GM04504 (cell line): ENCODE data around the gene NFIB.

Experiments
- DNase-seq: peaks from one replicate; pipeline ENCODE4 v3.0.0-alpha.2; 2012; ENCODE audit warnings: low read depth

The NFIB gene

GRCh38 chr9:14313951-14314423 is at the start of gene NFIB:
Gene NFIB, minus strand, starts transcription at chr9:14314141. Its CDS starts 630 bp downstream, at chr9:14313511.
- no peak for DNase-seq

- DNase-seq = no peak
Observed at GRCh38 chr9:14362175-14362574, 48.2 kb upstream of the NFIB start.

GRCh38 chr9:14361074-14361473 is 47.1 kb upstream of the NFIB start:
- DNase-seq = no peak

- DNase-seq = no peak
Observed at GRCh38 chr9:14358523-14358922, 44.6 kb upstream of the NFIB start.

- DNase-seq = no peak
Observed at GRCh38 chr9:14356351-14357265, 42.7 kb upstream of the NFIB start.

GRCh38 chr9:14354201-14354600 is 40.3 kb upstream of the NFIB start:
- no peak for DNase-seq

GRCh38 chr9:14353222-14354056 is 39.5 kb upstream of the NFIB start:
- DNase-seq = peak; percentile 24

GRCh38 chr9:14352503-14352902 is 38.6 kb upstream of the NFIB start:
- no peak for DNase-seq

- no peak for DNase-seq
Observed at GRCh38 chr9:14351221-14351836, 37.4 kb upstream of the NFIB start.

GRCh38 chr9:14350754-14351153 is 36.8 kb upstream of the NFIB start:
- DNase-seq = no peak

GRCh38 chr9:14350349-14350728 is 36.4 kb upstream of the NFIB start:
- DNase-seq = no peak

GRCh38 chr9:14349447-14350348 is 35.8 kb upstream of the NFIB start:
- no peak for DNase-seq

- DNase-seq = no peak
Observed at GRCh38 chr9:14349146-14349446, 35.2 kb upstream of the NFIB start.

- DNase-seq = no peak
Observed at GRCh38 chr9:14348373-14349145, 34.6 kb upstream of the NFIB start.

GRCh38 chr9:14348123-14348372 is 34.1 kb upstream of the NFIB start:
- no peak for DNase-seq

- DNase-seq = no peak
Observed at GRCh38 chr9:14347406-14348122, 33.6 kb upstream of the NFIB start.

- no peak for DNase-seq
Observed at GRCh38 chr9:14346811-14347405, 33.0 kb upstream of the NFIB start.

- no peak for DNase-seq
Observed at GRCh38 chr9:14346231-14346791, 32.4 kb upstream of the NFIB start.

GRCh38 chr9:14345354-14346230 is 31.7 kb upstream of the NFIB start:
- no peak for DNase-seq
